Spleen (tissue), 11 donors: ENCODE measurements around the gene TRHDE. TPM values are rescaled to one million over a fixed set of nuclear protein-coding genes. Genes with fewer than 3 reads are reported as not detected.

Experiments
- DNase-seq: peaks from one replicate; pipeline ENCODE4 v3.0.0-alpha.2; 2020
- H3K27ac ChIP-seq, 8 donors: fragments of 200-600 bp; sonication (generic) in 7 of 8; 1 replicate in 4 of 8; 2 replicates in 4 of 8; pipeline versions ENCODE4 v1.5.0 to v1.8.0; 2016 to 2021; ENCODE audit warnings: inconsistent platforms in 4 of 8, mild to moderate bottlenecking in 4 of 8, moderate library complexity in 1 of 8
- H3K27me3 ChIP-seq, 7 donors: fragments of 200-600 bp; sonication (generic) in 6 of 7; replicated peaks in 1 of 7; 1 replicate in 4 of 7; 2 replicates in 3 of 7; pipeline versions ENCODE4 v1.5.0 to v1.8.0; 2016 to 2021; ENCODE audit warnings: inconsistent platforms in 3 of 7, mild to moderate bottlenecking in 1 of 7
- H3K36me3 ChIP-seq, 6 donors: fragments of 200-600 bp; sonication (generic) in 5 of 6; 1 replicate in 4 of 6; 2 replicates in 2 of 6; pipeline versions ENCODE4 v1.5.0 to v1.8.0; 2016 to 2021; ENCODE audit warnings: inconsistent platforms in 2 of 6
- H3K4me1 ChIP-seq, 6 donors: fragments of 200-600 bp; sonication (generic) in 5 of 6; 1 replicate in 3 of 6; 2 replicates in 3 of 6; pipeline versions ENCODE4 v1.5.0 to v1.8.0; 2016 to 2021; ENCODE audit warnings: inconsistent platforms in 3 of 6
- H3K4me3 ChIP-seq, 8 donors: fragments of 200-600 bp; sonication (generic) in 7 of 8; 1 replicate in 4 of 8; 2 replicates in 4 of 8; pipeline versions ENCODE4 v1.5.0 to v1.8.0; 2016 to 2021; ENCODE audit warnings: inconsistent platforms in 4 of 8, mild to moderate bottlenecking in 4 of 8, moderate library complexity in 2 of 8
- H3K9me3 ChIP-seq, 8 donors: fragments of 200-600 bp; sonication (generic) in 7 of 8; 1 replicate in 4 of 8; 2 replicates in 4 of 8; pipeline versions ENCODE4 v1.5.0 to v1.8.0; 2016 to 2021; ENCODE audit warnings: inconsistent platforms in 4 of 8
- CTCF ChIP-seq, 11 experiments: fragments of 200-600 bp in 7 of 11; fragments of 450-650 bp in 4 of 11; sonication (generic) in 4 of 11; IDR thresholded peaks in 8 of 11; conservative IDR thresholded peaks in 3 of 11; 1 replicate in 7 of 11; 2 replicates in 4 of 11; pipeline versions ENCODE4 v1.4.0 to v1.8.0; 2016 to 2021; ENCODE audit warnings: antibody characterized with exemption in 11 of 11, inconsistent platforms in 4 of 11, mild to moderate bottlenecking in 1 of 11
- POLR2A ChIP-seq, 3 donors: fragments of 450-650 bp; IDR thresholded peaks; one replicate each; pipeline ENCODE4 v1.5.1; 2017; ENCODE audit warnings: antibody characterized with exemption in 3 of 3, mild to moderate bottlenecking in 1 of 3
- POLR2AphosphoS5 ChIP-seq, 3 donors: sonication (generic); formaldehyde crosslinking; IDR thresholded peaks; one replicate each; pipeline ENCODE4 v1.5.1; 2017; ENCODE audit warnings: antibody characterized with exemption in 3 of 3
- WGBS, 5 donors: extraction: QIAGEN DNeasy Blood & Tissue Kit in 3 of 5; methylation state at CpG; one replicate each; pipeline versions ENCODE4 v1.1.5 to v1.1.7; 2013 to 2018; 5-methylcytosine and 5-hydroxymethylcytosine counted together
- intact Hi-C: fragments of 100-400 bp; cut with DNase I; formaldehyde crosslinking; loops from one replicate; pipeline ENCODE4 v1.15.0; 2023; ENCODE audit warnings: low total_unique reads
- polyA plus RNA-seq, 3 donors: library from polyadenylated mRNA; stranded (reverse); fragments of 200-250 nt; gene quantifications; one replicate each; pipeline ENCODE4 v1.2.1, GENCODE V29; 2013
- total RNA-seq, 7 donors: library from RNA; depleted of rRNA in 3 of 7; stranded (reverse); fragments of >200 nt in 3 of 7; fragmentation: NEBNext Ultra II Directional in 4 of 7; extraction: Animal tissue kit (Norgen Biotek cat#: 25700) in 4 of 7; gene quantifications; one replicate each; pipeline versions ENCODE4 v1.1.0 to v1.2.1, GENCODE V29; 2016 to 2021
- donor health status: healthy with polysubstance abuse.
- donor health status: DM: no; HTN: no; CAD: no; lungs with moderate emphysema.
- donor health status: DM: no; HTN: no; CAD: no.
- donor health status: Bipolar disorder and iron deficiency.
- donor health status: healthy.
- donor health status: DM: no; HTN: no; CAD: no.
- donor health status: DM: yes; HTN: yes; CAD: no.

TRHDE gene
- total and polyA plus RNA-seq, 10 donors: 0.26 to 32.7 (median 16.3) TPM

- Histone ChIP-seq H3K4me3 (no peak overlapping the region), H3K27ac (no peak overlapping the region), H3K27me3 (no peaks in the 10 kb centered on the region), H3K9me3 (no peaks in the 10 kb centered on the region), H3K4me1 (no peaks in the 10 kb centered on the region), H3K36me3 (no peaks in the 10 kb centered on the region)
- WGBS, 5 donors: 29 to 36% (median 34%) methylated on average over 5 of the region's 5 CpGs
- TF ChIP-seq CTCF (IDR thresholded peaks at IDR 0.05 in 8 of 11, conservative IDR thresholded peaks at IDR 0.05 in 3 of 11) (peak in 8 of 11 experiments; percentile 15 to 51 (median 37)), POLR2A (IDR thresholded peaks at IDR 0.05) (no peak)
- intact Hi-C loops: no loop called here
- DNase-seq: no peak
Measured at GRCh38 chr12:72346363-72346944, 74.3 kb downstream of the TRHDE start.

DNA sequence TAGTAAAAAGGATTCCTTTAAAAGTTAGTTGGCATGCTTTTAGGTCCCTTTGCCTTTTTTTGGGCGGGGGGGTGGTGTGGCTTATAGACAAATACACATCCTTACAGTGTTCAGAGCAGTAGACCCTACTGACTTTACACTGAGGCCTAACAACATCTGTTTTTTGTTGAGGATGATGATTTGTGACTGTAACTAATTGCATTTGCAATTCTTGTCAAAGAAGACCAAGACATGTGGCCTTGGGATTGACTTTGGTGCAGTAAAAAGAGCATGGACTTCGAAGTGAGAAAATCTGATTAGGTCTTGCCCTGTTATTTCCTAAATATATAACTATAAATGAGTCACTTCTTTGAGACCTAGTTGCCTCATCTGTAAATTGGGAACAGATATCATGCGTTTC is 77.3 kb downstream of the TRHDE start:
- WGBS, 5 donors: 53 to 72% (median 71%) methylated on average over 3 of the region's 3 CpGs
- Histone ChIP-seq H3K9me3 (no peaks in the 10 kb centered on the region), H3K4me3 (no peak overlapping the region), H3K27me3 (no peaks in the 10 kb centered on the region), H3K27ac (no peak overlapping the region), H3K36me3 (no peaks in the 10 kb centered on the region), H3K4me1 (no peaks in the 10 kb centered on the region)
- DNase-seq: no peak
- no peak for TF ChIP-seq CTCF (IDR thresholded peaks at IDR 0.05 in 8 of 11, conservative IDR thresholded peaks at IDR 0.05 in 3 of 11)
- no peak for TF ChIP-seq POLR2AphosphoS5 (IDR thresholded peaks at IDR 0.05)
- TF ChIP-seq POLR2A (IDR thresholded peaks at IDR 0.05): no peak
- intact Hi-C loops: no loop called here

- DNase-seq: no peak
- H3K27ac ChIP-seq: no peak overlapping the region
- H3K4me1 ChIP-seq: no peaks in the 10 kb centered on the region
- H3K27me3 ChIP-seq: no peaks in the 10 kb centered on the region
- no peak for TF ChIP-seq POLR2AphosphoS5 (IDR thresholded peaks at IDR 0.05)
- no peak for TF ChIP-seq CTCF (IDR thresholded peaks at IDR 0.05 in 8 of 11, conservative IDR thresholded peaks at IDR 0.05 in 3 of 11)
- TF ChIP-seq POLR2A (IDR thresholded peaks at IDR 0.05): no peak
- intact Hi-C loops: no loop called here
- no peak overlapping the region for H3K4me3 ChIP-seq
- no peaks in the 10 kb centered on the region for H3K36me3 ChIP-seq
- 89 to 99% (median 94%) methylated on average over 3 of the region's 3 CpGs for WGBS, 5 donors
- H3K9me3 ChIP-seq: no peaks in the 10 kb centered on the region
Measured at GRCh38 chr12:72359416-72359815, 87.2 kb downstream of the TRHDE start.

GRCh38 chr12:72365151-72365550 is 93.0 kb downstream of the TRHDE start:
- DNase-seq: no peak
- Histone ChIP-seq H3K4me1 (no peaks in the 10 kb centered on the region), H3K27me3 (no peaks in the 10 kb centered on the region), H3K27ac (no peak overlapping the region), H3K4me3 (no peak overlapping the region), H3K36me3 (no peaks in the 10 kb centered on the region), H3K9me3 (no peaks in the 10 kb centered on the region)
- TF ChIP-seq POLR2A (IDR thresholded peaks at IDR 0.05) (no peak), CTCF (IDR thresholded peaks at IDR 0.05 in 8 of 11, conservative IDR thresholded peaks at IDR 0.05 in 3 of 11) (no peak), POLR2AphosphoS5 (IDR thresholded peaks at IDR 0.05) (no peak)
- intact Hi-C loops: no loop called here
